CD4-positive, alpha-beta memory T cell (primary cell): ENCODE results near the gene PCP4L1. TPM values are rescaled to one million over a fixed set of nuclear protein-coding genes. Genes with fewer than 3 reads are reported as not detected.

Source experiments
- CTCF ChIA-PET: fragments of 350-600 bp; sonication (Branson Sonifier 250); formaldehyde crosslinking; loops from one replicate; lab custom pipeline; 2021; ENCODE audit warnings: inconsistent platforms; ENCODE audit not compliant: partially characterized antibody; lab: Charles Lee
- POLR2A ChIA-PET: fragments of 350-600 bp; sonication (Branson Sonifier 250); formaldehyde crosslinking; loops from one replicate; lab custom pipeline; 2021; ENCODE audit not compliant: partially characterized antibody; lab: Charles Lee
- DNase-seq, 5 donors: peaks; one replicate each; pipeline versions ENCODE4 v3.0.0 to v3.0.0-alpha.2; 2020 to 2022; ENCODE audit warnings: mixed read lengths in 1 of 5
- H3K27ac ChIP-seq: one replicate; pipeline ENCODE4 v1.7.0; 2013; ENCODE audit warnings: low read depth, low read length
- H3K27me3 ChIP-seq: 2 replicates; pipeline ENCODE4 v1.7.0; 2013; ENCODE audit warnings: mild to moderate bottlenecking, low read length, moderate library complexity; ENCODE audit not compliant: insufficient read depth
- H3K36me3 ChIP-seq: 2 replicates; pipeline ENCODE4 v1.7.0; 2013; ENCODE audit warnings: mild to moderate bottlenecking, low read length, moderate library complexity; ENCODE audit not compliant: insufficient read depth
- H3K4me1 ChIP-seq: 2 replicates; pipeline ENCODE4 v1.7.0; 2013; ENCODE audit warnings: mild to moderate bottlenecking, low read length, moderate library complexity; ENCODE audit not compliant: insufficient read depth
- H3K4me3 ChIP-seq, 2 donors: one replicate each; pipeline ENCODE4 v1.7.0; 2013; ENCODE audit warnings: low read length in 2 of 2, mild to moderate bottlenecking in 1 of 2
- H3K9me3 ChIP-seq, 2 donors: one replicate each; pipeline ENCODE4 v1.7.0; 2013; ENCODE audit warnings: low read length in 2 of 2, control low read depth in 1 of 2; ENCODE audit not compliant: control insufficient read depth in 1 of 2
- H3K27ac Mint-ChIP-seq, 7 donors: one replicate each; pipeline ENCODE4 v1.8.0; 2020 to 2021; ENCODE audit warnings: mixed read lengths in 7 of 7, mild to moderate bottlenecking in 6 of 7, inconsistent platforms in 3 of 7, moderate library complexity in 3 of 7
- H3K27me3 Mint-ChIP-seq, 2 donors: one replicate each; pipeline ENCODE4 v1.8.0; 2020 to 2021; ENCODE audit warnings: mixed read lengths in 2 of 2
- H3K36me3 Mint-ChIP-seq, 2 donors: one replicate each; pipeline ENCODE4 v1.8.0; 2020 to 2021; ENCODE audit warnings: mixed read lengths in 2 of 2, inconsistent platforms in 1 of 2, mild to moderate bottlenecking in 1 of 2
- H3K4me1 Mint-ChIP-seq, 4 donors: one replicate each; pipeline ENCODE4 v1.8.0; 2020 to 2021; ENCODE audit warnings: mixed read lengths in 4 of 4, mild to moderate bottlenecking in 1 of 4
- H3K4me3 Mint-ChIP-seq, 8 donors: one replicate each; pipeline ENCODE4 v1.8.0; 2020 to 2021; ENCODE audit warnings: mixed read lengths in 8 of 8, mild to moderate bottlenecking in 7 of 8, moderate library complexity in 6 of 8, inconsistent platforms in 3 of 8
- H3K9me3 Mint-ChIP-seq, 8 donors: one replicate each; pipeline ENCODE4 v1.8.0; 2020 to 2021; ENCODE audit warnings: mixed read lengths in 8 of 8, mild to moderate bottlenecking in 5 of 8, inconsistent platforms in 3 of 8, moderate library complexity in 1 of 8
- intact Hi-C: fragments of 100-400 bp; cut with micrococcal nuclease; formaldehyde crosslinking; loops from one replicate; pipeline ENCODE4 v1.15.1; 2023
- polyA plus RNA-seq, 2 donors: library from polyadenylated mRNA; unstranded; fragments of 300-500 nt; fragmentation: Illumina TruSeq; gene quantifications; one replicate each; pipeline ENCODE4 v1.2.3, GENCODE V29; 2021
- total RNA-seq, 2 experiments: library from RNA; stranded (reverse); gene quantifications; one replicate each; pipeline ENCODE4 v1.2.3, GENCODE V29; 2021

PCP4L1 gene
- total and polyA plus RNA-seq, 4 experiments from 2014 or later, result not detected

DNA sequence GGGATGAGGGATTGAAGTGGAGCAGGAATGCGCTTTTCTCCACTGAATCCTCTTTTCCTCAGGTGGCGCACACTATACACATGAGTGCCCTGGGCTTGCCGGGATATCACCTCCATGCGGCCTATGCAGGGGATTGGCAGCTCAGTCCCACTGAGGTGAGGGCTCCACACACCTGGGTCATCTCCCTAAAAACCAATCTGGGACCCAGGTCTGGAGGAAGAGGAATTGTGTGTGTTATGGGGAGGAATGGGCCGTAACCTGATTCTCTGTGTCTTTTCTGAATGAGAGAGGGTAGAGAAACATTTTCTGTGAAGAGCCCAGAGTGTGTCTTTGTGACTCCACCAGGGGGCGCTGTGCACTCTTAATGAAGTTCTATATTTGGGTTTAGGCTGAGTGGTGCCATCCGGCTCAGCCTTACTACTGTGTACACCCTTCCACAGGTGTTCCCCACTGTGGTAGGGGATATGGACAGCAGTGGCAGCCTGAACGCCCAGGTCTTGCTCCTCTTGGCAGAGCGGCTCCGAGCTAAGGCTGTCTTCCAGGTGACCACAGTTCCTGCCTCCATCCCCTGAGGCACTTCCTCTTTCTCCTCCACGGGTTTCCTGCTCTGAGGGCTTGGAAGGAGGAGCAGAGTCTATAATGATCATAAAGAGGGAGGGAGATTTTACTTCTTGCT, 31.2 kb upstream of the PCP4L1 start:
- H3K36me3 ChIP-seq, result peaks cover 24% of the 10 kb centered on the region
- H3K4me1 ChIP-seq, result peaks cover 28% of the 10 kb centered on the region
- peak overlapping the region; percentile 63 for H3K27ac ChIP-seq
- intact Hi-C loops, result loop anchor here (1.0 to 10.0 kb wide), 6 partner anchors 64 to 517 kb away; partner anchors contain the start of genes CFAP126, DUSP12 and SDHC
- Mint-ChIP-seq H3K27me3 (no peaks in the 10 kb centered on the region), H3K4me1 (peaks cover 20 to 37% (median 29%) of the 10 kb centered on the region in 4 donors), H3K4me3 (peak overlapping the region; percentile 66 to 100 (median 98)), H3K9me3 (no peaks in the 10 kb centered on the region), H3K27ac (peak overlapping the region; percentile 4 to 96 (median 68)), H3K36me3 (peaks cover 4 to 32% of the 10 kb centered on the region in 2 donors)
- CTCF ChIA-PET, result interaction anchor here (1.4 to 13.2 kb wide), 15 partner anchors 11 to 170 kb away, joined by 3 to 245 read pairs (median 42); partner anchors contain the start of genes CFAP126, DEDD, FCER1G and NDUFS2
- no peaks in the 10 kb centered on the region for H3K9me3 ChIP-seq
- POLR2A ChIA-PET, result interaction anchor here (0.7 to 5.1 kb wide), 9 partner anchors 24 to 109 kb away, joined by 3 to 112 read pairs (median 8); partner anchors contain the start of genes NDUFS2, SDHC and UFC1
- peak; percentile 82 to 86 (median 83) for DNase-seq
- peak overlapping the region in 1 of 2 donors; percentile 32 for H3K4me3 ChIP-seq
- H3K27me3 ChIP-seq, result no peaks in the 10 kb centered on the region

DNA sequence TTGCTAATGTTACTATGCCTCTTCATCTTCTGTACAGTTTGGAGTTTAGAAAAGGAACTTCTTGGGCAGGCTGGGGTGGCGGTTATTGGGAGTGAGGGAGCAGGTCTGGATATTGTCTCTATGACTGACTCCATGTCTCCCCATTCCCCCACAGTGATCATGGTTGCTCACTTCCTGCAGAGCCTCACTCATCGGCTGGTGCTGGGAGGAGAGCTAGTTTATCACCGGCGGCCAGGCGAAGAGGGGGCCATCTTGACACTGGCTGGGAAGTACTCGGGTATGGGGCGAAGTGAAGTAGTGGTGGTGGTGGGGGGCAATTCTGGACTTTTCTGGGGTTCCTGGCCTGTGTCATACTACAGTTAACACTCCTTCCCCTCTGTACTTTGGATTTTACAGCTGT, 30.5 kb upstream of the PCP4L1 start:
- peak overlapping the region in 7 of 8 donors; percentile 9 to 100 (median 67) for H3K4me3 Mint-ChIP-seq
- Histone ChIP-seq H3K27ac (peak overlapping the region; percentile 63), H3K4me1 (peaks cover 28% of the 10 kb centered on the region), H3K9me3 (no peaks in the 10 kb centered on the region), H3K27me3 (no peaks in the 10 kb centered on the region), H3K4me3 (no peak overlapping the region), H3K36me3 (peaks cover 24% of the 10 kb centered on the region)
- H3K27me3 Mint-ChIP-seq, result no peaks in the 10 kb centered on the region
- ChIA-PET CTCF (interaction anchor here (0.5 to 13.2 kb wide), 13 partner anchors 12 to 157 kb away, joined by 4 to 245 read pairs (median 52); partner anchors contain the start of genes FCER1G, NDUFS2, PPOX and SDHC), POLR2A (interaction anchor here (0.7 to 5.1 kb wide), 6 partner anchors 25 to 109 kb away, joined by 3 to 112 read pairs (median 4); partner anchors contain the start of genes NDUFS2 and SDHC)
- peaks cover 4 to 32% of the 10 kb centered on the region in 2 donors for H3K36me3 Mint-ChIP-seq
- intact Hi-C loops, result loop anchor here (5.0 to 10.0 kb wide), 2 partner anchors 139 to 517 kb away; partner anchors contain the start of genes CFAP126 and DUSP12
- H3K27ac Mint-ChIP-seq, result peak overlapping the region; percentile 4 to 96 (median 68)
- H3K9me3 Mint-ChIP-seq, result no peaks in the 10 kb centered on the region
- H3K4me1 Mint-ChIP-seq, result peaks cover 20 to 37% (median 29%) of the 10 kb centered on the region in 4 donors
- DNase-seq, result no peak

DNA sequence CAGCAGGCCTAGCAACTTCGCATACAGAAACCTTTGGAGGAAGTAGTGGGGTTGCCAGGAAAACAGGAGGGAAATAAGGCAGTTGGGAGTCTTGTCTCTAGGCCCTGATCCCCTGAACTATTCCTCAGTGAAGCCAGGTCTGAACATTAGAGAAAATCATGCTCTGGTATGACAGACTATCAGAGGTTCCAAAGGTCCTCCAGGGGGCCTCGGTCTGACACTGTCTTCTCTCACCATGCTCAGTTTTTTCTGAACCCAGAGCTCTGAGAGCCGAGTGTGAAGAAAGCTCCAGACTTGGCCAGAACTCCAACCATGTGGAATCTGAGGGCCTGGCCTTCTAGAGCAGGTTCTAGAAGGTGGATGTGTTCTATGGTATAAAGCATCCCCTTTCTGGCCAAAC, 28.6 kb upstream of the PCP4L1 start:
- no peak for DNase-seq
- Histone ChIP-seq H3K9me3 (no peaks in the 10 kb centered on the region), H3K27me3 (no peaks in the 10 kb centered on the region), H3K4me1 (peaks cover 28% of the 10 kb centered on the region), H3K36me3 (peaks cover 24% of the 10 kb centered on the region), H3K4me3 (no peak overlapping the region), H3K27ac (no peak overlapping the region)
- Mint-ChIP-seq H3K4me1 (peaks cover 20 to 37% (median 28%) of the 10 kb centered on the region in 4 donors), H3K36me3 (peaks cover 4 to 32% of the 10 kb centered on the region in 2 donors), H3K27ac (peak overlapping the region in 2 of 7 donors; percentile 42 to 79), H3K27me3 (no peaks in the 10 kb centered on the region), H3K4me3 (peak overlapping the region in 1 of 8 donors; percentile 14), H3K9me3 (no peaks in the 10 kb centered on the region)
- ChIA-PET POLR2A (interaction anchor here (0.9 kb wide), 1 partner anchor 28 kb away, joined by 3 read pairs; no protein-coding TSS in a partner anchor), CTCF (interaction anchor here (0.8 to 13.2 kb wide), 14 partner anchors 11 to 509 kb away, joined by 3 to 245 read pairs (median 4); partner anchors contain the start of gene PPOX)
- intact Hi-C loops, result loop anchor here (5.0 to 10.0 kb wide), 2 partner anchors 137 to 515 kb away; partner anchors contain the start of genes CFAP126 and DUSP12

DNA sequence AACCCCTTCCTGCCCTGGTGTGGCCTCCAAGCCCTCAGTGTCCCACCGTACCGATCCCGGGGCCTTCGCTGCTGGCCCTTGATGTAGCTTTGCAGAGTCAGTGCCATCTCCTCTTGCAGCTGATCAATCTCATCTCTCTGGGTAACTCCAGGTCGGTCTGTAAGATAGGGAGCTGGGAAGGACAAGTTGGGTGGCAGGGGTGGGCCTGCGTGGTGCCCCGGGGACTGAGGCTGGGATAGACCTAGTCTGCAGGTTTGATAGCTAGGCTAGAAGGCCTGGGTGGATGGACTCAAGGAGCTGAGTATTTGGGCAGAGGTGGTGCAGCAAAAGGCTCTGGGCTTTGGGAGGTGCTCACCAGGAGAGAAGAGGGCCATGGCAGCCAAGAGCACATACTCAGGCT, 27.8 kb upstream of the PCP4L1 start:
- Mint-ChIP-seq H3K9me3 (no peaks in the 10 kb centered on the region), H3K27ac (peak overlapping the region in 2 of 7 donors; percentile 15 to 70), H3K4me3 (no peak overlapping the region), H3K4me1 (peaks cover 14 to 29% (median 22%) of the 10 kb centered on the region in 4 donors), H3K27me3 (no peaks in the 10 kb centered on the region), H3K36me3 (peaks cover 4 to 32% of the 10 kb centered on the region in 2 donors)
- Histone ChIP-seq H3K36me3 (peaks cover 24% of the 10 kb centered on the region), H3K27me3 (no peaks in the 10 kb centered on the region), H3K4me3 (no peak overlapping the region), H3K4me1 (peaks cover 21% of the 10 kb centered on the region), H3K9me3 (no peaks in the 10 kb centered on the region), H3K27ac (no peak overlapping the region)
- CTCF ChIA-PET, result interaction anchor here (1.1 to 13.2 kb wide), 7 partner anchors 20 to 508 kb away, joined by 3 to 245 read pairs (median 8); partner anchors contain the start of gene PPOX
- no peak for DNase-seq
- intact Hi-C loops, result no loop called here
- POLR2A ChIA-PET, result no interaction called here

DNA sequence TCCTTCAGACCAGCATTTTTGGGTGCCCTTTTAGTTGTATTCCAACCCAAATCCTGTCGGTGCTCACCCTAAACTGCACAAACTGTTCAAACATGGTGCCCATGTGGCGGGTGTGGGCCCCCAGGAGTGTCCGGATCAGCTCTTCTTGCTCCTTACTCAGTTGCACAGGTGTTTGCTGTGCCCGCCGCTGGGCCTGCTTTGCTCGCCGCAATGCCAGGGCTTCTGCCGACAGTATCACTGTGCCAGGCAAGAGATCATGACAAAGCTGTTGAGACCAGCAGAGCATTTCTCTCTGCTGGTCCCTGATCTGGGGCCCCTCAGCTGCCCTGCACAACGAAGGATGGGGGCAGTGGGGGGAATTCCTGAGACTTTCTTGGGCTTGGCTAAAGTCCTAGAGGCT, 25.4 kb upstream of the PCP4L1 start:
- ChIA-PET CTCF (no interaction called here), POLR2A (no interaction called here)
- DNase-seq, result no peak
- Mint-ChIP-seq H3K9me3 (no peaks in the 10 kb centered on the region), H3K4me1 (peaks cover 0 to 5% (median 2%) of the 10 kb centered on the region in 4 donors), H3K27ac (peak overlapping the region in 1 of 7 donors; percentile 15), H3K4me3 (no peak overlapping the region), H3K27me3 (peaks cover 1 to 4% of the 10 kb centered on the region in 2 donors), H3K36me3 (peaks cover 4 to 23% of the 10 kb centered on the region in 2 donors)
- Histone ChIP-seq H3K4me3 (no peak overlapping the region), H3K27me3 (no peaks in the 10 kb centered on the region), H3K4me1 (peaks cover under 1% of the 10 kb centered on the region), H3K27ac (no peak overlapping the region), H3K36me3 (peaks cover 24% of the 10 kb centered on the region), H3K9me3 (no peaks in the 10 kb centered on the region)
- intact Hi-C loops, result no loop called here

DNA sequence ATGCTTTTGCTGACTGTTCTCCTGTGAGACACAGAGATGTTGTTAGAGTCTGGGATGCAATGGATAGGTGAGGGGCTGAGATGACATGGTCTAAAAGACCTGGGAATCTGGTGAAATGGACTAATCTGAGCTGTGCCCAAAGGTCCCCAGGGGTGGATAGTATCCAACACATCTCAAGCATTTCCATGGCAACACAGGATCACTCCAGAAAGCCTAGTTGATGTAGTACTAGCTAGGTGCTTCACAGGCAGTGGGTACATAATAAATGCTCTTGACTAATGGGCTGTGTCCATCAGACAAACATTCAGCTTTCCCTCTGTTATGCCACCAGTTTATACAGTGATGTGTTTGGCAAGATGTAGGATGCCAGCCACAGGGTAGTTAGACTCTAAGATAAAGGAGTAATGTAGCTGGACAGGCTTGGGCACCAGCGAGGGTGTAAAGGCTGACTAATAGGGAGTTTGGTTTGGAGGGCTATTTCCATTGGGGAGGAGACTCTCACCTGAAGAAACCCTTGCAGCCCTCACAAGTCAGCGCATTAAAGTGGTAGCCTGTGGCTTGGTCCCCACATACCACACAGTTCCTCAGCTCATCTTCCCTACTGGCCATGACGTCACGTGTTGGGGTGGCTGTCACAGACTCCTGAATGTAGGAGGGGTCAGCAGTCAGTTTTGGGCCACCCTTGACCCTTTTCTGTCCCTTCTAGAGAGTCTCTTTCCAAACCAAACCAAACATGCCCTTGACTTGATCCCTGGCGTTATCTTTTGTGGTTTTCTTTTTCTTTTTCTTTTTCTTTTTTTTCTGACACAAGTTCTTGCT, 22.4 kb upstream of the PCP4L1 start:
- Histone ChIP-seq H3K27me3 (no peaks in the 10 kb centered on the region), H3K27ac (no peak overlapping the region), H3K4me3 (no peak overlapping the region), H3K9me3 (no peaks in the 10 kb centered on the region), H3K4me1 (no peaks in the 10 kb centered on the region), H3K36me3 (no peaks in the 10 kb centered on the region)
- Mint-ChIP-seq H3K27ac (peak overlapping the region in 1 of 7 donors; percentile 36), H3K4me1 (no peaks in the 10 kb centered on the region), H3K4me3 (no peak overlapping the region), H3K9me3 (no peaks in the 10 kb centered on the region), H3K27me3 (peaks cover 8 to 10% of the 10 kb centered on the region in 2 donors), H3K36me3 (no peaks in the 10 kb centered on the region)
- ChIA-PET CTCF (interaction anchor here (1.2 kb wide), 1 partner anchor 55 kb away, joined by 5 read pairs; no protein-coding TSS in a partner anchor), POLR2A (interaction anchor here (0.7 kb wide), 1 partner anchor 173 kb away, joined by 4 read pairs; no protein-coding TSS in a partner anchor)
- intact Hi-C loops, result no loop called here
- DNase-seq, result no peak
